Neuronal stem cell (in vitro differentiated cells): ENCODE data around the gene NSD2.
"Not testable (repeated sequence)": the region's sequence is repeated elsewhere in the genome, so short reads cannot be mapped to it uniquely, and the experiment has no call there.

ENCODE experiments used
- DNase-seq: peaks from one replicate; pipeline ENCODE4 v3.0.0-alpha.2; 2013; ENCODE audit warnings: low spot score
- H2AFZ ChIP-seq: one replicate; pipeline ENCODE4 v1.6.1; 2013; ENCODE audit warnings: mild to moderate bottlenecking, low read length, inconsistent platforms
- H2AK5ac ChIP-seq: 2 replicates; pipeline ENCODE4 v1.6.1; 2013; ENCODE audit warnings: low read depth, mild to moderate bottlenecking, inconsistent platforms, low read length, moderate library complexity, mixed read lengths
- H2BK120ac ChIP-seq: 2 replicates; pipeline ENCODE4 v1.6.1; 2013; ENCODE audit warnings: low read depth, mild to moderate bottlenecking, inconsistent platforms, low read length, moderate library complexity, mixed read lengths
- H2BK12ac ChIP-seq: one replicate; pipeline ENCODE4 v1.6.1; 2013; ENCODE audit warnings: low read length, inconsistent platforms
- H2BK15ac ChIP-seq: 2 replicates; pipeline ENCODE4 v1.6.1; 2013; ENCODE audit warnings: mild to moderate bottlenecking, low read length, inconsistent platforms, mixed read lengths
- H2BK5ac ChIP-seq: one replicate; pipeline ENCODE4 v1.6.1; 2013; ENCODE audit warnings: inconsistent platforms, mild to moderate bottlenecking, low read length, moderate library complexity
- H3K14ac ChIP-seq: one replicate; pipeline ENCODE4 v1.6.1; 2013; ENCODE audit warnings: low read length, inconsistent platforms
- H3K18ac ChIP-seq: 2 replicates; pipeline ENCODE4 v1.6.1; 2013; ENCODE audit warnings: low read length, inconsistent platforms
- H3K23ac ChIP-seq: 2 replicates; pipeline ENCODE4 v1.6.1; 2013; ENCODE audit warnings: low read depth, mild to moderate bottlenecking, mixed read lengths, low read length, inconsistent platforms; ENCODE audit not compliant: poor library complexity
- H3K27ac ChIP-seq: replicated peaks from 3 replicates; pipeline ENCODE4 v1.5.1; 2013; ENCODE audit warnings: low read length, inconsistent platforms
- H3K27me3 ChIP-seq, 3 experiments: 2 replicates each; pipeline ENCODE4 v1.6.1; 2013; ENCODE audit warnings: low read length in 3 of 3, mild to moderate bottlenecking in 2 of 3, inconsistent platforms in 1 of 3, low read depth in 1 of 3, mixed read lengths in 1 of 3, moderate library complexity in 1 of 3; ENCODE audit not compliant: control insufficient read depth in 3 of 3, insufficient read depth in 3 of 3
- H3K36me3 ChIP-seq, 2 donors: replicated peaks in 1 of 2; 2 replicates each; pipeline ENCODE4 v1.6.1; 2013; ENCODE audit warnings: low read length in 2 of 2; ENCODE audit not compliant: control insufficient read depth in 2 of 2, insufficient read depth in 2 of 2
- H3K4ac ChIP-seq: 2 replicates; pipeline ENCODE4 v1.6.1; 2013; ENCODE audit warnings: inconsistent platforms, mild to moderate bottlenecking, low read length, moderate library complexity
- H3K4me1 ChIP-seq, 2 donors: 1 replicate in 1 of 2; 2 replicates in 1 of 2; pipeline ENCODE4 v1.6.1; 2013; ENCODE audit warnings: low read length in 2 of 2, low read depth in 1 of 2; ENCODE audit not compliant: control insufficient read depth in 2 of 2, insufficient read depth in 1 of 2
- H3K4me2 ChIP-seq: one replicate; pipeline ENCODE4 v1.6.1; 2013; ENCODE audit warnings: mild to moderate bottlenecking, low read length, inconsistent platforms; ENCODE audit not compliant: insufficient read depth, poor library complexity, severe bottlenecking
- H3K4me3 ChIP-seq, 2 donors: 2 replicates each; pipeline ENCODE4 v1.5.1; 2013; ENCODE audit warnings: low read length in 2 of 2, mild to moderate bottlenecking in 2 of 2, inconsistent platforms in 1 of 2, moderate library complexity in 1 of 2
- H3K79me1 ChIP-seq: one replicate; pipeline ENCODE4 v1.6.1; 2013; ENCODE audit warnings: low read depth, mild to moderate bottlenecking, inconsistent platforms, low read length, moderate library complexity
- H3K9ac ChIP-seq: one replicate; pipeline ENCODE4 v1.6.1; 2013; ENCODE audit warnings: mild to moderate bottlenecking, low read depth, low read length, inconsistent platforms; ENCODE audit not compliant: poor library complexity
- H3K9me3 ChIP-seq, 2 donors: replicated peaks in 1 of 2; 2 replicates each; pipeline versions ENCODE3 to v1.6.1; 2013; ENCODE audit warnings: low read length in 2 of 2, mild to moderate bottlenecking in 2 of 2, inconsistent platforms in 1 of 2, low read depth in 1 of 2, mixed read lengths in 1 of 2, moderate library complexity in 1 of 2; ENCODE audit not compliant: control insufficient read depth in 2 of 2, insufficient read depth in 1 of 2
- H4K8ac ChIP-seq: one replicate; pipeline ENCODE4 v1.6.1; 2013; ENCODE audit warnings: low read depth, mild to moderate bottlenecking, inconsistent platforms, low read length, moderate library complexity
- H4K91ac ChIP-seq: one replicate; pipeline ENCODE4 v1.6.1; 2013; ENCODE audit warnings: low read length, low read depth, mild to moderate bottlenecking, inconsistent platforms; ENCODE audit not compliant: poor library complexity
- WGBS, 2 donors: extraction: QIAGEN DNeasy Blood & Tissue Kit; methylation state at CpG; one replicate each; pipeline ENCODE4 v1.1.7; 2013; ENCODE audit warnings: missing lambda C conversion rate in 2 of 2, mixed read lengths in 1 of 2; ENCODE audit not compliant: insufficient read length in 2 of 2, insufficient replicate concordance in 1 of 2; ENCODE audit errors: extremely low coverage in 2 of 2; 5-methylcytosine and 5-hydroxymethylcytosine counted together

Gene NSD2

DNA sequence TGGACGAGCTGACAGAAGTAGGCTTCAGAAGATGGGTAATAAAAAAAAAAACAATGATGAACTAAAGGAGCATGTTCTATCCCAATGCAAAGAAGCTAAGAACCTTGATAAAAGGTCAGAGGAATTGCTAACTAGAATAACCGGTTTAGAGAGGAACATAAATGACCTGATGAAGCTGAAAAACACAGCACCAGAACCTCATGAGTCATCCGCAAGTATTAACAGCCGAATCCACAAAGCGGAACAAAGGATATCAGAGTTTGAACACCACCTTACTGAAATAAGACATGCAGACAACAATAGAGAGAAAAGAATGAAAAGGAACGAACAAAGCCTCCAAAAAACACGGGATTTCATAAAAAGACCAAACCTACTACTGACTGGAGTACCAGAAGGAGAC is 127.1 kb downstream of the NSD2 start:
- H2BK5ac ChIP-seq, result no peak overlapping the region
- H3K4me1 ChIP-seq, result no peaks in the 10 kb centered on the region
- H2AFZ ChIP-seq, result no peak overlapping the region
- H3K4me2 ChIP-seq, result no peak overlapping the region
- no peak overlapping the region for H3K4me3 ChIP-seq
- peaks cover 7% of the 10 kb centered on the region for H3K79me1 ChIP-seq
- no peak overlapping the region for H3K14ac ChIP-seq
- no peak overlapping the region for H2BK120ac ChIP-seq
- peaks cover 0 to 58% of the 10 kb centered on the region in 2 donors for H3K9me3 ChIP-seq
- DNase-seq, result no peak
- no CpG with 5 or more reads among the region's 7 CpGs for WGBS, 2 donors
- H3K18ac ChIP-seq, result no peak overlapping the region
- H3K36me3 ChIP-seq, result peaks cover 0 to 68% of the 10 kb centered on the region in 2 donors
- no peak overlapping the region for H2AK5ac ChIP-seq
- no peak overlapping the region for H3K27ac ChIP-seq
- H3K4ac ChIP-seq, result no peak overlapping the region
- no peak overlapping the region for H2BK15ac ChIP-seq
- H3K27me3 ChIP-seq, result no peaks in the 10 kb centered on the region
- no peak overlapping the region for H4K8ac ChIP-seq
- H3K23ac ChIP-seq, result no peak overlapping the region
- no peak overlapping the region for H3K9ac ChIP-seq
- no peak overlapping the region for H2BK12ac ChIP-seq
- no peak overlapping the region for H4K91ac ChIP-seq

DNA sequence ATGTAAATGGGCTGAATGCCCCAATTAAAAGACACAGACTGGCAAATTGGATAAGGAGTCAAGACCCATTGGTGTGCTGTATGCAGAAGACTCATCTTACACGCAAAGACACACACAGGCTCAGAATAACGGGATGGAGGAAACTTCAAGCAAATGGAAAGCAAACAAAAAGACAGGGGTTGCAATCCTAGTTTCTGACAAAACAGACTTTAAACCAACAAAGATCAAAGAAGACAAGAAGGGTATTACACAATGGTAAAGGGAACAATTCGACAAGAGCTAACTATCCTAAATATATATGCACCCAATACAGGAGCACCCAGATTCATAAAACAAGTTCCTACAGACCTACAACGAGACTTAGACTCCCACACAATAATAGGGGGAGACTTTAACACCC is 128.1 kb downstream of the NSD2 start:
- not testable (repeated sequence) for H3K14ac ChIP-seq, H2AK5ac ChIP-seq, H3K4me2 ChIP-seq, H3K9ac ChIP-seq, DNase-seq, H3K27ac ChIP-seq, H2BK5ac ChIP-seq, H2BK12ac ChIP-seq, H3K79me1 ChIP-seq, H4K8ac ChIP-seq, H3K4ac ChIP-seq, H2BK15ac ChIP-seq, H3K4me1 ChIP-seq, H4K91ac ChIP-seq, H2BK120ac ChIP-seq, H3K27me3 ChIP-seq, H3K4me3 ChIP-seq, H2AFZ ChIP-seq, H3K23ac ChIP-seq, H3K18ac ChIP-seq
- H3K9me3 ChIP-seq, result peaks cover 0 to 61% of the 10 kb centered on the region in 2 donors
- no CpG with 5 or more reads among the region's 4 CpGs for WGBS, 2 donors
- peaks cover 0 to 78% of the 10 kb centered on the region in 2 donors for H3K36me3 ChIP-seq

DNA sequence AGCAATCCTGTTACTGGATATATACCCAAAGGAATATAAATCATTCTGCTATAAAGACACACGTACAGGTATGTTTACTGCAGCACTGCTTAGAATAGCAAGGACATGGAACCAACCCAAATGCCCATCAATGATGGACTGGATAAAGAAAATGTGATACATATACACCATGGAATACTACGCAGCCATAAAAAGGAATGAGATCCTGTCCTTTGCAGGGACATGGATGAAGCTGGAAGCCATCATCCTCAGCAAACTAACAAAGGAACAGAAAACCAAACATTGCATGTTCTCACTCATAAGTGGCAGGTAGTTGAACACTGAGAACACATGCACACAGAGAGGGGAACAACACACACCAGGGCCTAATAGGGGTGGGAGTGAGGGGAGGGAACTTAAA is 132.2 kb downstream of the NSD2 start:
- H3K4me3 ChIP-seq, H3K4me1 ChIP-seq, H3K4me2 ChIP-seq, H2BK12ac ChIP-seq, H3K79me1 ChIP-seq, H3K27me3 ChIP-seq, H3K4ac ChIP-seq, H3K18ac ChIP-seq, H2AK5ac ChIP-seq, DNase-seq, H3K14ac ChIP-seq, H3K27ac ChIP-seq, H4K91ac ChIP-seq, H4K8ac ChIP-seq, H2BK120ac ChIP-seq, H2BK5ac ChIP-seq, H3K9ac ChIP-seq, H2BK15ac ChIP-seq, H3K23ac ChIP-seq, H2AFZ ChIP-seq: not testable (repeated sequence)
- WGBS, 2 donors, result no CpG with 5 or more reads among the region's 2 CpGs
- H3K36me3 ChIP-seq, result peaks cover 8 to 71% of the 10 kb centered on the region in 2 donors
- peaks cover 0 to 28% of the 10 kb centered on the region in 2 donors for H3K9me3 ChIP-seq

DNA sequence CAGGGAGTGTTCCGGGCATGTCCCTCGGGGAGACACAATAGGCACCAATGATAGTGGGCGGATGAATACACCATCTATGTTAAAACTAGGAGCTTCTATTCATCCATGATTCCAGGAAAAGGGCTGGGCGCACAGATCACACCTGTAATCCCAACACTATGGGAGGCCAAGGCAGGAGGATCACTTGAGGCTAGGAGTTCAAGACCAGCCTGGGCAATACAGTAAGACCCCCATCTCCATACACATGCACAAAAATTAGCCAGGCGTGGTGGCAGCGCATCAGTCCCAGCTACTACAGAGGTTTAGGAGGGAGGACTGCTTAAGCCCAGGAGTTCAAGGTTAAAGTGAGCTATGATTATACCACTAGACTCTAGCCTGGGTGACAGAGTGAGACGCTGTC is 135.2 kb downstream of the NSD2 start:
- no peak overlapping the region for H4K8ac ChIP-seq
- H2BK120ac ChIP-seq, result no peak overlapping the region
- H3K9ac ChIP-seq, result no peak overlapping the region
- H3K79me1 ChIP-seq, result peaks cover 10% of the 10 kb centered on the region
- no peak overlapping the region for H2BK15ac ChIP-seq
- H4K91ac ChIP-seq, result no peak overlapping the region
- no peak overlapping the region for H2BK12ac ChIP-seq
- no peak overlapping the region for H3K4me2 ChIP-seq
- H3K14ac ChIP-seq, result no peak overlapping the region
- no peak overlapping the region for H3K4ac ChIP-seq
- no peak overlapping the region for H3K27ac ChIP-seq
- H3K27me3 ChIP-seq, result no peaks in the 10 kb centered on the region
- no CpG with 5 or more reads among the region's 7 CpGs for WGBS, 2 donors
- H2AK5ac ChIP-seq, result no peak overlapping the region
- no peak for DNase-seq
- H2BK5ac ChIP-seq, result no peak overlapping the region
- H3K4me3 ChIP-seq, result no peak overlapping the region
- H3K4me1 ChIP-seq, result peaks cover 0 to 6% of the 10 kb centered on the region in 2 donors
- no peak overlapping the region for H2AFZ ChIP-seq
- H3K18ac ChIP-seq, result no peak overlapping the region
- H3K36me3 ChIP-seq, result peaks cover 8 to 54% of the 10 kb centered on the region in 2 donors
- H3K9me3 ChIP-seq, result peaks cover 0 to 9% of the 10 kb centered on the region in 2 donors
- H3K23ac ChIP-seq, result no peak overlapping the region
